HepG2 (cell line): Measurements from ENCODE around the gene C2orf49. TPM values are rescaled to one million over a fixed set of nuclear protein-coding genes. Genes with fewer than 3 reads are reported as not detected.

Source experiments
- GABPB1 ChIP-seq: IDR thresholded peaks from 2 replicates; pipeline ENCODE4 v1.6.1; 2016; ENCODE audit warnings: mild to moderate bottlenecking, missing genetic modification reagents, moderate library complexity, missing compliant biosample characterization
- IKZF5 ChIP-seq: IDR thresholded peaks from 2 replicates; pipeline ENCODE4 v1.6.1; 2018; ENCODE audit warnings: missing genetic modification reagents, mild to moderate bottlenecking, missing compliant biosample characterization
- IRF2 ChIP-seq: IDR thresholded peaks from 2 replicates; pipeline ENCODE4 v1.6.1; 2018; ENCODE audit warnings: missing genetic modification reagents, missing compliant biosample characterization
- MAFF ChIP-seq: IDR thresholded peaks from 2 replicates; pipeline ENCODE4 v1.6.1; 2011; ENCODE audit warnings: low read depth, low read length, improper control_type of control experiment
- MAFG ChIP-seq: sonication (generic); formaldehyde crosslinking; IDR thresholded peaks from 2 replicates; pipeline ENCODE4 v1.5.1; 2020; ENCODE audit warnings: mild to moderate bottlenecking, missing genetic modification reagents
- PATZ1 ChIP-seq: sonication (generic); formaldehyde crosslinking; IDR thresholded peaks from 2 replicates; pipeline ENCODE4 v1.4.0; 2020; ENCODE audit warnings: missing genetic modification reagents
- SALL2 ChIP-seq: sonication (generic); formaldehyde crosslinking; IDR thresholded peaks from 2 replicates; pipeline ENCODE4 v1.8.1; 2023; ENCODE audit warnings: mild to moderate bottlenecking, missing genetic modification reagents, inconsistent platforms
- SOX13 ChIP-seq, 3 experiments: fragments of 450-650 bp in 1 of 3; sonication (generic) in 1 of 3; formaldehyde crosslinking in 1 of 3; IDR thresholded peaks in 2 of 3; conservative IDR thresholded peaks in 1 of 3; 2 replicates each; pipeline versions ENCODE4 v1.5.0 to v1.6.1; 2016 to 2020; ENCODE audit warnings: antibody characterized with exemption in 1 of 3, mild to moderate bottlenecking in 1 of 3, missing compliant biosample characterization in 1 of 3, missing genetic modification reagents in 1 of 3, moderate library complexity in 1 of 3
- UBTF ChIP-seq: sonication (generic); formaldehyde crosslinking; IDR thresholded peaks from 2 replicates; pipeline ENCODE4 v1.4.0; 2020; ENCODE audit warnings: mild to moderate bottlenecking, missing genetic modification reagents
- ZBTB38 ChIP-seq: sonication (generic); formaldehyde crosslinking; IDR thresholded peaks from 2 replicates; pipeline ENCODE4 v1.5.1; 2020; ENCODE audit warnings: mild to moderate bottlenecking, missing genetic modification reagents
- ZNF776 ChIP-seq: sonication (generic); formaldehyde crosslinking; IDR thresholded peaks from 2 replicates; pipeline ENCODE4 v1.4.0; 2020; ENCODE audit warnings: mild to moderate bottlenecking, missing genetic modification reagents
- ZNF782 ChIP-seq: sonication (generic); formaldehyde crosslinking; IDR thresholded peaks from 2 replicates; pipeline ENCODE4 v1.4.0; 2020; ENCODE audit warnings: missing genetic modification reagents, mild to moderate bottlenecking, borderline replicate concordance
- ZNF788 ChIP-seq: sonication (generic); formaldehyde crosslinking; IDR thresholded peaks from 2 replicates; pipeline ENCODE4 v1.5.0; 2020; ENCODE audit warnings: mild to moderate bottlenecking, missing genetic modification reagents, borderline replicate concordance
- ZNF891 ChIP-seq: sonication (generic); formaldehyde crosslinking; IDR thresholded peaks from 2 replicates; pipeline ENCODE4 v1.5.0; 2020; ENCODE audit warnings: mild to moderate bottlenecking, missing genetic modification reagents
- polyA plus RNA-seq, 8 experiments: library from polyadenylated mRNA; depleted of rRNA in 3 of 8; stranded (reverse) in 7 of 8; unstranded in 1 of 8; fragments of >200 nt; fragmentation: Illumina TruSeq in 4 of 8; extraction: Trizol in 4 of 8; gene quantifications; 2 replicates each; pipeline versions ENCODE4 v1.2.1 to v1.2.3, GENCODE V29; 2011 to 2016; ENCODE audit warnings: low read depth in 4 of 8, missing spikeins in 1 of 8, mixed read lengths in 1 of 8; ENCODE audit not compliant: insufficient read depth in 1 of 8
- total RNA-seq, 5 experiments: library from RNA; depleted of rRNA; stranded (reverse); fragments of >200 nt; fragmentation: Illumina TruSeq; extraction: Trizol; gene quantifications; 2 replicates each; pipeline ENCODE4 v1.2.3, GENCODE V29; 2016; ENCODE audit warnings: low read depth in 1 of 5
- TF ChIP-seq, protein P1 (sequence below), 2 experiments: sonication (generic) in 1 of 2; formaldehyde crosslinking in 1 of 2; IDR thresholded peaks; 2 replicates each; pipeline versions ENCODE4 v1.4.0 to v1.6.1; 2018 to 2020; ENCODE audit warnings: missing genetic modification reagents in 2 of 2, borderline replicate concordance in 1 of 2, low read depth in 1 of 2, mild to moderate bottlenecking in 1 of 2, missing biosample characterization in 1 of 2
- TF ChIP-seq, protein P2 (sequence below): sonication (generic); formaldehyde crosslinking; IDR thresholded peaks from 2 replicates; pipeline ENCODE4 v1.5.0; 2020; ENCODE audit warnings: missing genetic modification reagents

The C2orf49 gene
- total and polyA plus RNA-seq, 2 of the 13 experiments (the other 11 are each of a cell fraction or from before 2014, with no cell fraction given): 24.7 to 28.8 TPM

DNA sequence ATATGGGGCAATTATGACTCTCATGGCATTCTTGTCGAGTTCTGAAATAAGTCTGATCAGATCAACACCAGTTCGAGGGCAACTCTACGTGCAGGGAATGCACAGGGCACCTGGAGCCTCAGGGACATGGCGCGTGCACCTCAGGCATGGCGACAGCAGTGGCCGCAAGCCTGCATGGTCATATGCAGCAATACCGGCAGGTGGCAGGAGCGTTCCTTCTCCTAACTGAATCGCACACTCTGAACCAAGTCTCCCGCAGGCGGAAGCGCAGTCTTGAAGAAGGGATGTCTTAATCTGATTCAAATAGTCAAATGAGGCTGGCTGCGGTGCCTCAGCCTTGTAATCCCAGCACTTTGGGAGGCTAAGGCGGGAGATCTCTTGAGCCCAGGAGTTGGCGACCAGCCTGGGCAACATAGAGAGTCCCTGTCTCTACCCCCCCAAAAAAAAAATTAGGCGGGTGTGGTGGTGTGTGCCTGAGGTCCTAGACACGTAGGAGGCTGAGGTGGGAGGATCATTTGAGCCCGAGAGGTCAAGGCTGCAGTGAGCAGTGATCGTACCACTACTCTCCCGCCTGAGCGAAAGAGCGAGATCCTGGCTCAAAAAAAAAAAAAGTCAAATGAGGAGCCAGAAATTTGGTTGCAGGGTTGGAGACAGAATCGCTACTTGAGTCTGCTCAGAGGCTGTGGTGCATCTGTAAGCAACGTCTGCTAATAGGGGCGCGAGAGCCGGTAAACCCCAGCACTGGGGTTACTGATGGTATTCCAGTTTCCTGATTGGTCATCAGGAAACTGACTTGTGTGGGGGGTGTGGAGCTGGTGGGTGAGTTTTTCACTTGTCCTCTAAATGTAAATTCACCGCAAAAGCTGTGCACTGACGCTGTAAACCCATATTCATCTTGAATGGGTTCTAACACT, 32.7 kb downstream of the C2orf49 start (continued):
- peak; percentile 40; the same call in 1 of the 2 replicates for TF ChIP-seq PATZ1 (CRISPR knock-in tag)
- no peak for TF ChIP-seq SOX13 (IDR thresholded peaks at IDR 0.05)
- TF ChIP-seq SOX13 (CRISPR knock-in tag; conservative IDR thresholded peaks at IDR 0.05 in 1 of 2, IDR thresholded peaks at IDR 0.05 in 1 of 2): peak in 1 of 2 experiments; percentile 11; a peak in 1 of 4 replicates
- TF ChIP-seq ZNF776 (CRISPR knock-in tag): no peak
- no peak for TF ChIP-seq SALL2
- TF ChIP-seq, protein P1, sequence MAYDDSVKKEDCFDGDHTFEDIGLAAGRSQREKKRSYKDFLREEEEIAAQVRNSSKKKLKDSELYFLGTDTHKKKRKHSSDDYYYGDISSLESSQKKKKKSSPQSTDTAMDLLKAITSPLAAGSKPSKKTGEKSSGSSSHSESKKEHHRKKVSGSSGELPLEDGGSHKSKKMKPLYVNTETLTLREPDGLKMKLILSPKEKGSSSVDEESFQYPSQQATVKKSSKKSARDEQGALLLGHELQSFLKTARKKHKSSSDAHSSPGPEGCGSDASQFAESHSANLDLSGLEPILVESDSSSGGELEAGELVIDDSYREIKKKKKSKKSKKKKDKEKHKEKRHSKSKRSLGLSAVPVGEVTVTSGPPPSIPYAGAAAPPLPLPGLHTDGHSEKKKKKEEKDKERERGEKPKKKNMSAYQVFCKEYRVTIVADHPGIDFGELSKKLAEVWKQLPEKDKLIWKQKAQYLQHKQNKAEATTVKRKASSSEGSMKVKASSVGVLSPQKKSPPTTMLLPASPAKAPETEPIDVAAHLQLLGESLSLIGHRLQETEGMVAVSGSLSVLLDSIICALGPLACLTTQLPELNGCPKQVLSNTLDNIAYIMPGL (CRISPR knock-in tag; IDR thresholded peaks at IDR 0.05; ENCODE audit: borderline replicate concordance in 1 of 2, low read depth in 1 of 2): peak; percentile 52 to 64; a peak in 2 of 4 replicates
- 0 out of 2 replicates have a peak, but pooled peaks have one; percentile 41 for TF ChIP-seq ZNF891 (CRISPR knock-in tag)
- TF ChIP-seq, protein P2, sequence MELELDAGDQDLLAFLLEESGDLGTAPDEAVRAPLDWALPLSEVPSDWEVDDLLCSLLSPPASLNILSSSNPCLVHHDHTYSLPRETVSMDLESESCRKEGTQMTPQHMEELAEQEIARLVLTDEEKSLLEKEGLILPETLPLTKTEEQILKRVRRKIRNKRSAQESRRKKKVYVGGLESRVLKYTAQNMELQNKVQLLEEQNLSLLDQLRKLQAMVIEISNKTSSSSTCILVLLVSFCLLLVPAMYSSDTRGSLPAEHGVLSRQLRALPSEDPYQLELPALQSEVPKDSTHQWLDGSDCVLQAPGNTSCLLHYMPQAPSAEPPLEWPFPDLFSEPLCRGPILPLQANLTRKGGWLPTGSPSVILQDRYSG: no peak
- no peak for TF ChIP-seq MAFF
- TF ChIP-seq ZNF782 (CRISPR knock-in tag): no peak
- TF ChIP-seq ZNF788 (CRISPR knock-in tag): 0 out of 2 replicates have a peak, but pooled peaks have one; percentile 21
- TF ChIP-seq IKZF5 (CRISPR knock-in tag): peak; percentile 48; the same call in 1 of the 2 replicates
- peak; percentile 56; the same call in 1 of the 2 replicates for TF ChIP-seq IRF2
- 0 out of 2 replicates have a peak, but pooled peaks have one; percentile 21 for TF ChIP-seq UBTF (CRISPR knock-in tag)
- peak; percentile 35; the same call in 1 of the 2 replicates for TF ChIP-seq GABPB1 (CRISPR knock-in tag)
- TF ChIP-seq MAFG (CRISPR knock-in tag): no peak
- TF ChIP-seq ZBTB38 (CRISPR knock-in tag): peak; percentile 97
